ENCODE data around the gene CFAP100.

DNA sequence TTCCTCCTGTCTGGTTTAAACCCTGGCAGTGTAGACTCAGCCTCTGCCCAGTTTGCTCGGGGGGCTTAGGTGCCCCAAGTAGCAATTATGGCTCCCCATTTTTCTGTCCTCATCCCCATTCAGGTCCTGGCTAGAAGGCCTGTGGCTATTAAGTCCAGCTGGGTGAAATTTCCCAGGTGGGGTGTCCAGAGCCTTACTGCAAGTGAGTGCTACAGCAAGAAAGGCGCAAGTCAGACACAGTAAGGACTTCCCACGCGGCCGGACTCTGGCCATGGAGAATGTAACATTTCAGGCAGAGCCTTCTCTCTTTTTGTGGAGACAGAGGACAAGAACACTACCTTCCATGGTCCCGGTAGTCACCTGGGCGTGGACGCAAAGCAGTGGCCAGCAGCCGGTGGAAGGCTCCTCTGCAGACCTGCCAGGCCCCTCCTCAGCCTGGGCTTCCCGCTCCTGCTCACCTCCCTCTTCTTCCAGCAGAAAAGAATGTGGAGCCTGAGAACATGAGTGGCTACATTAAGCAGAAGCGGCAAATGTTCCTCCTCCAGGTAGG lies 23.3 kb downstream of the CFAP100 start:
- TF ChIP-seq POLR2A (IDR thresholded peaks at IDR 0.05), result no peak
- TF ChIP-seq, protein P1, sequence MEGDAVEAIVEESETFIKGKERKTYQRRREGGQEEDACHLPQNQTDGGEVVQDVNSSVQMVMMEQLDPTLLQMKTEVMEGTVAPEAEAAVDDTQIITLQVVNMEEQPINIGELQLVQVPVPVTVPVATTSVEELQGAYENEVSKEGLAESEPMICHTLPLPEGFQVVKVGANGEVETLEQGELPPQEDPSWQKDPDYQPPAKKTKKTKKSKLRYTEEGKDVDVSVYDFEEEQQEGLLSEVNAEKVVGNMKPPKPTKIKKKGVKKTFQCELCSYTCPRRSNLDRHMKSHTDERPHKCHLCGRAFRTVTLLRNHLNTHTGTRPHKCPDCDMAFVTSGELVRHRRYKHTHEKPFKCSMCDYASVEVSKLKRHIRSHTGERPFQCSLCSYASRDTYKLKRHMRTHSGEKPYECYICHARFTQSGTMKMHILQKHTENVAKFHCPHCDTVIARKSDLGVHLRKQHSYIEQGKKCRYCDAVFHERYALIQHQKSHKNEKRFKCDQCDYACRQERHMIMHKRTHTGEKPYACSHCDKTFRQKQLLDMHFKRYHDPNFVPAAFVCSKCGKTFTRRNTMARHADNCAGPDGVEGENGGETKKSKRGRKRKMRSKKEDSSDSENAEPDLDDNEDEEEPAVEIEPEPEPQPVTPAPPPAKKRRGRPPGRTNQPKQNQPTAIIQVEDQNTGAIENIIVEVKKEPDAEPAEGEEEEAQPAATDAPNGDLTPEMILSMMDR (IDR thresholded peaks at IDR 0.05 in 8 of 11, conservative IDR thresholded peaks at IDR 0.05 in 3 of 11), result no peak
- no peak for TF ChIP-seq POLR2AphosphoS5 (IDR thresholded peaks at IDR 0.05)
